ENCODE results near the gene KSR2.
A peak's percentile ranks its signal among the peaks of the same experiment; 100 is the strongest.

The KSR2 gene

GRCh38 chr12:117855165-117855564 lies 113.6 kb downstream of the KSR2 start:
- no peaks in the 10 kb centered on the region for H3K27me3 ChIP-seq
- no peak overlapping the region for H3K27ac ChIP-seq
- H3K4me1 ChIP-seq (ENCODE audit: control insufficient read depth in 1 of 2, insufficient read depth in 1 of 2, low read depth in 1 of 2, low read length in 1 of 2): no peaks in the 10 kb centered on the region
- H3K4me3 ChIP-seq (ENCODE audit: low read depth in 1 of 2, low read length in 1 of 2): no peak overlapping the region
- H3K9me3 ChIP-seq: no peaks in the 10 kb centered on the region
- no peak for TF ChIP-seq CTCF (IDR thresholded peaks at IDR 0.05)
- no peaks in the 10 kb centered on the region for H3K36me3 ChIP-seq

GRCh38 chr12:117854339-117855012 lies 114.3 kb downstream of the KSR2 start:
- peak; percentile 29 for TF ChIP-seq CTCF (IDR thresholded peaks at IDR 0.05)
- Histone ChIP-seq H3K4me1 (ENCODE audit: control insufficient read depth in 1 of 2, insufficient read depth in 1 of 2, low read depth in 1 of 2, low read length in 1 of 2) (no peaks in the 10 kb centered on the region), H3K27ac (no peak overlapping the region), H3K27me3 (no peaks in the 10 kb centered on the region), H3K9me3 (no peaks in the 10 kb centered on the region), H3K4me3 (ENCODE audit: low read depth in 1 of 2, low read length in 1 of 2) (no peak overlapping the region), H3K36me3 (no peaks in the 10 kb centered on the region)

GRCh38 chr12:117853600-117853999 lies 115.2 kb downstream of the KSR2 start:
- Histone ChIP-seq H3K4me3 (ENCODE audit: low read depth in 1 of 2, low read length in 1 of 2) (no peak overlapping the region), H3K4me1 (ENCODE audit: control insufficient read depth in 1 of 2, insufficient read depth in 1 of 2, low read depth in 1 of 2, low read length in 1 of 2) (no peaks in the 10 kb centered on the region), H3K27ac (no peak overlapping the region), H3K9me3 (no peaks in the 10 kb centered on the region), H3K36me3 (no peaks in the 10 kb centered on the region), H3K27me3 (no peaks in the 10 kb centered on the region)
- no peak for TF ChIP-seq CTCF (IDR thresholded peaks at IDR 0.05)

GRCh38 chr12:117850048-117850447 lies 118.7 kb downstream of the KSR2 start:
- H3K4me1 ChIP-seq (ENCODE audit: control insufficient read depth in 1 of 2, insufficient read depth in 1 of 2, low read depth in 1 of 2, low read length in 1 of 2): no peaks in the 10 kb centered on the region
- peak; percentile 65 for TF ChIP-seq CTCF (IDR thresholded peaks at IDR 0.05)
- no peaks in the 10 kb centered on the region for H3K36me3 ChIP-seq
- no peak overlapping the region for H3K27ac ChIP-seq
- H3K27me3 ChIP-seq: peaks cover 21% of the 10 kb centered on the region
- H3K4me3 ChIP-seq (ENCODE audit: low read depth in 1 of 2, low read length in 1 of 2): no peak overlapping the region
- H3K9me3 ChIP-seq: no peaks in the 10 kb centered on the region

- peaks cover 21% of the 10 kb centered on the region for H3K27me3 ChIP-seq
- no peak overlapping the region for H3K27ac ChIP-seq
- H3K4me1 ChIP-seq (ENCODE audit: control insufficient read depth in 1 of 2, insufficient read depth in 1 of 2, low read depth in 1 of 2, low read length in 1 of 2): no peaks in the 10 kb centered on the region
- no peak for TF ChIP-seq CTCF (IDR thresholded peaks at IDR 0.05)
- H3K4me3 ChIP-seq (ENCODE audit: low read depth in 1 of 2, low read length in 1 of 2): no peak overlapping the region
- H3K9me3 ChIP-seq: no peaks in the 10 kb centered on the region
- no peaks in the 10 kb centered on the region for H3K36me3 ChIP-seq
Observed at GRCh38 chr12:117847371-117847770, 121.4 kb downstream of the KSR2 start.

All from neutrophil (primary cell).